ENCODE results near the gene ATP13A3. TPM values are rescaled to one million over a fixed set of nuclear protein-coding genes. Genes with fewer than 3 reads are reported as not detected.

ATP13A3 gene
- total and polyA plus RNA-seq, 2 experiments from 2014 or later, result 20.0 to 202 TPM

- no peak for TF ChIP-seq CTCF (conservative IDR thresholded peaks at IDR 0.05; ENCODE audit: low read depth in 2 of 2)
- no peak for TF ChIP-seq ZNF331 (CRISPR knock-in tag; IDR thresholded peaks at IDR 0.05; ENCODE audit: low read depth)
- TF ChIP-seq ZNF114 (CRISPR knock-in tag; IDR thresholded peaks at IDR 0.05), result no peak
- no peak for TF ChIP-seq ETS1 (IDR thresholded peaks at IDR 0.05)
- no peak for TF ChIP-seq EZH2 (IDR thresholded peaks at IDR 0.05; ENCODE audit: low read depth, unreplicated experiment)
- no peak for TF ChIP-seq STAT1 (IDR thresholded peaks at IDR 0.05; ENCODE audit: unreplicated experiment)
- TF ChIP-seq CREB1 (CRISPR knock-in tag; IDR thresholded peaks at IDR 0.05; ENCODE audit: low read depth), result no peak
- TF ChIP-seq REST (IDR thresholded peaks at IDR 0.05; ENCODE audit: unreplicated experiment), result no peak
Measured at GRCh38 chr3:194476784-194477183, 10.0 kb downstream of the ATP13A3 start (continued).

- H3F3A ChIP-seq (replicated peaks; ENCODE audit: low read depth), result no peaks in the 10 kb centered on the region
- H3K4me2 ChIP-seq, result no peak overlapping the region
- no peak overlapping the region for H3K27ac ChIP-seq (ENCODE audit: low read depth)
- H3K4me1 ChIP-seq (ENCODE audit: insufficient read depth), result peaks cover 13% of the 10 kb centered on the region
- no peaks in the 10 kb centered on the region for H3K27me3 ChIP-seq (ENCODE audit: insufficient read depth)
- no peak overlapping the region for H2AFZ ChIP-seq
- Mint-ChIP-seq H3K9me3 (no peaks in the 10 kb centered on the region), H3K36me3 (ENCODE audit: low read depth) (no peaks in the 10 kb centered on the region), H3K27ac (no peak overlapping the region), H3K27me3 (ENCODE audit: insufficient read depth, low read depth, poor library complexity) (peaks cover 2% of the 10 kb centered on the region), H3K4me3 (no peak overlapping the region), H3K4me1 (peaks cover 32% of the 10 kb centered on the region)
- H3K4me3 ChIP-seq, result no peak overlapping the region
- H3K36me3 ChIP-seq (ENCODE audit: insufficient read depth), result no peaks in the 10 kb centered on the region
- no peaks in the 10 kb centered on the region for H3K9me2 ChIP-seq (ENCODE audit: insufficient read depth)
- no peak for ATAC-seq
- H4K20me1 ChIP-seq (replicated peaks; ENCODE audit: insufficient read depth), result peaks cover 47% of the 10 kb centered on the region
- no peak for DNase-seq (ENCODE audit: low spot score)
- peaks cover 100% of the 10 kb centered on the region for H3K79me2 ChIP-seq (replicated peaks; ENCODE audit: insufficient read depth)
- TF ChIP-seq ZNF114 (CRISPR knock-in tag; IDR thresholded peaks at IDR 0.05) (no peak), CTCF (conservative IDR thresholded peaks at IDR 0.05; ENCODE audit: low read depth in 2 of 2) (no peak), JUNB (IDR thresholded peaks at IDR 0.05; ENCODE audit: unreplicated experiment) (no peak), ETS1 (IDR thresholded peaks at IDR 0.05) (no peak), REST (IDR thresholded peaks at IDR 0.05; ENCODE audit: unreplicated experiment) (no peak), ZNF331 (CRISPR knock-in tag; IDR thresholded peaks at IDR 0.05; ENCODE audit: low read depth) (no peak), POLR2AphosphoS5 (IDR thresholded peaks at IDR 0.05; ENCODE audit: low read depth) (no peak), NANOG (IDR thresholded peaks at IDR 0.05; ENCODE audit: borderline replicate concordance) (no peak), EZH2 (IDR thresholded peaks at IDR 0.05; ENCODE audit: low read depth, unreplicated experiment) (no peak)
Measured at GRCh38 chr3:194475978-194476377, 10.8 kb downstream of the ATP13A3 start.
